Trophoblast cell (in vitro differentiated cells and primary cell): ENCODE data around the gene SDK2.

Experiments
- DNase-seq, 2 donors: peaks; one replicate each; pipeline ENCODE4 v3.0.0-alpha.2; 2016
- H2AFZ ChIP-seq: 2 replicates; pipeline ENCODE4 v1.6.1; 2013; ENCODE audit warnings: low read length, moderate library complexity, mild to moderate bottlenecking; ENCODE audit not compliant: insufficient read depth, poor library complexity
- H2AK5ac ChIP-seq: 2 replicates; pipeline ENCODE4 v1.6.1; 2013; ENCODE audit warnings: mild to moderate bottlenecking, low read length
- H2BK120ac ChIP-seq: 2 replicates; pipeline ENCODE4 v1.6.1; 2013; ENCODE audit warnings: low read length, mild to moderate bottlenecking, moderate library complexity; ENCODE audit not compliant: insufficient read depth, poor library complexity
- H2BK12ac ChIP-seq: 2 replicates; pipeline ENCODE4 v1.6.1; 2013; ENCODE audit warnings: mild to moderate bottlenecking, low read length, moderate library complexity
- H2BK5ac ChIP-seq: 2 replicates; pipeline ENCODE4 v1.6.1; 2013; ENCODE audit warnings: low read length, low read depth, moderate library complexity, mild to moderate bottlenecking; ENCODE audit not compliant: poor library complexity
- H3K14ac ChIP-seq: 2 replicates; pipeline ENCODE4 v1.6.1; 2013; ENCODE audit warnings: mild to moderate bottlenecking, low read length
- H3K18ac ChIP-seq: 2 replicates; pipeline ENCODE4 v1.6.1; 2013; ENCODE audit warnings: mild to moderate bottlenecking, low read length
- H3K23ac ChIP-seq: 2 replicates; pipeline ENCODE4 v1.6.1; 2013; ENCODE audit warnings: low read length
- H3K27ac ChIP-seq: 2 replicates; pipeline ENCODE4 v1.5.1; 2013; ENCODE audit warnings: low read depth, mild to moderate bottlenecking, inconsistent platforms, low read length, moderate library complexity
- H3K27me3 ChIP-seq: 2 replicates; pipeline ENCODE4 v1.6.1; 2013; ENCODE audit warnings: inconsistent platforms, mild to moderate bottlenecking, low read length, moderate library complexity; ENCODE audit not compliant: insufficient read depth
- H3K36me3 ChIP-seq, 2 experiments: 1 replicate in 1 of 2; 2 replicates in 1 of 2; pipeline ENCODE4 v1.6.1; 2013; ENCODE audit warnings: low read length in 2 of 2, mild to moderate bottlenecking in 2 of 2, moderate library complexity in 1 of 2; ENCODE audit not compliant: insufficient read depth in 2 of 2, control insufficient read depth in 1 of 2
- H3K4ac ChIP-seq: 2 replicates; pipeline ENCODE4 v1.6.1; 2013; ENCODE audit warnings: low read depth, mild to moderate bottlenecking, low read length, moderate library complexity
- H3K4me1 ChIP-seq, 2 experiments: 1 replicate in 1 of 2; 2 replicates in 1 of 2; pipeline ENCODE4 v1.6.1; 2013; ENCODE audit warnings: low read length in 2 of 2, mild to moderate bottlenecking in 2 of 2, moderate library complexity in 1 of 2; ENCODE audit not compliant: insufficient read depth in 2 of 2, control insufficient read depth in 1 of 2
- H3K4me2 ChIP-seq: 2 replicates; pipeline ENCODE4 v1.6.1; 2013; ENCODE audit warnings: inconsistent platforms, mild to moderate bottlenecking, low read length, moderate library complexity
- H3K4me3 ChIP-seq: 2 replicates; pipeline ENCODE4 v1.5.1; 2013; ENCODE audit warnings: mild to moderate bottlenecking, low read depth, low read length, inconsistent platforms
- H3K79me1 ChIP-seq: one replicate; pipeline ENCODE4 v1.6.1; 2013; ENCODE audit warnings: low read length
- H3K79me2 ChIP-seq: 2 replicates; pipeline ENCODE4 v1.6.1; 2013; ENCODE audit warnings: low read length, mild to moderate bottlenecking; ENCODE audit not compliant: control insufficient read depth, insufficient read depth, poor library complexity
- H3K9ac ChIP-seq: 2 replicates; pipeline ENCODE4 v1.6.1; 2013; ENCODE audit warnings: mild to moderate bottlenecking, low read length
- H3K9me3 ChIP-seq: 2 replicates; pipeline ENCODE4 v1.6.1; 2013; ENCODE audit warnings: low read depth, mild to moderate bottlenecking, control low read depth, inconsistent platforms, low read length; ENCODE audit not compliant: insufficient read depth
- H4K12ac ChIP-seq: 2 replicates; pipeline ENCODE4 v1.6.1; 2013; ENCODE audit warnings: low read depth, mild to moderate bottlenecking, low read length, moderate library complexity
- H4K8ac ChIP-seq: 2 replicates; pipeline ENCODE4 v1.6.1; 2013; ENCODE audit warnings: low read depth, mild to moderate bottlenecking, low read length, moderate library complexity
- H4K91ac ChIP-seq: one replicate; pipeline ENCODE4 v1.6.1; 2013; ENCODE audit warnings: low read depth, mild to moderate bottlenecking, low read length, moderate library complexity
- WGBS: extraction: QIAGEN DNeasy Blood & Tissue Kit; methylation state at CpG from one replicate; pipeline ENCODE4 v1.1.7; 2013; ENCODE audit warnings: missing lambda C conversion rate; ENCODE audit not compliant: insufficient read length, insufficient coverage; ENCODE audit errors: extremely low coverage; 5-methylcytosine and 5-hydroxymethylcytosine counted together

The SDK2 gene

DNA sequence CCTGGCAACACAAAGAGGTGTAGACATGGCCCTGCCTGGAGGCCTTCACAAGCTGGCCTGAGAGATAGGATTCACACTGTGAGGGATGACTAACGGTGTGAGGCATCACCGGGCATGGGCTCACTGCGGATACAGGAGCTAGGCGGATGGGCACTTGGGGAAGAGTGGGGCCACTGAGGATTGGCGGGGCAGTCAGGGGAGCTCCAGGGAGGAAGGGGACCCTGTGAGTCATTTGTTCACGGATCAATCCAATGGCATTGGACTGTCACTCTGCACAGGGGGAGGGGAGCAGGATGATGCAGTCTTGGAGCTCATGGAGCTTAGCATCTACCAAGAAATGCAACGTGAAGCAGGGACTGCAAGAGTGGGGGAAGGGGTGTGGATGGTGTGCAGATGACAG is 117.3 kb downstream of the SDK2 start:
- no peak overlapping the region for H3K4me3 ChIP-seq
- no peak overlapping the region for H3K18ac ChIP-seq
- no peak overlapping the region for H2BK120ac ChIP-seq
- H3K9me3 ChIP-seq: peaks cover 3% of the 10 kb centered on the region
- no peak overlapping the region for H3K27ac ChIP-seq
- H2BK5ac ChIP-seq: no peak overlapping the region
- no peak for DNase-seq
- no peak overlapping the region for H4K91ac ChIP-seq
- no peak overlapping the region for H2BK12ac ChIP-seq
- no peak overlapping the region for H4K12ac ChIP-seq
- no peak overlapping the region for H3K4me2 ChIP-seq
- no peak overlapping the region for H3K14ac ChIP-seq
- no peaks in the 10 kb centered on the region for H3K79me2 ChIP-seq
- no CpG with 5 or more reads among the region's 7 CpGs for WGBS
- no peaks in the 10 kb centered on the region for H3K36me3 ChIP-seq
- no peaks in the 10 kb centered on the region for H3K27me3 ChIP-seq
- no peak overlapping the region for H3K23ac ChIP-seq
- H3K4ac ChIP-seq: no peak overlapping the region
- no peak overlapping the region for H4K8ac ChIP-seq
- no peaks in the 10 kb centered on the region for H3K4me1 ChIP-seq
- H3K79me1 ChIP-seq: no peaks in the 10 kb centered on the region
- H2AK5ac ChIP-seq: no peak overlapping the region
- H2AFZ ChIP-seq: no peak overlapping the region
- H3K9ac ChIP-seq: no peak overlapping the region

DNA sequence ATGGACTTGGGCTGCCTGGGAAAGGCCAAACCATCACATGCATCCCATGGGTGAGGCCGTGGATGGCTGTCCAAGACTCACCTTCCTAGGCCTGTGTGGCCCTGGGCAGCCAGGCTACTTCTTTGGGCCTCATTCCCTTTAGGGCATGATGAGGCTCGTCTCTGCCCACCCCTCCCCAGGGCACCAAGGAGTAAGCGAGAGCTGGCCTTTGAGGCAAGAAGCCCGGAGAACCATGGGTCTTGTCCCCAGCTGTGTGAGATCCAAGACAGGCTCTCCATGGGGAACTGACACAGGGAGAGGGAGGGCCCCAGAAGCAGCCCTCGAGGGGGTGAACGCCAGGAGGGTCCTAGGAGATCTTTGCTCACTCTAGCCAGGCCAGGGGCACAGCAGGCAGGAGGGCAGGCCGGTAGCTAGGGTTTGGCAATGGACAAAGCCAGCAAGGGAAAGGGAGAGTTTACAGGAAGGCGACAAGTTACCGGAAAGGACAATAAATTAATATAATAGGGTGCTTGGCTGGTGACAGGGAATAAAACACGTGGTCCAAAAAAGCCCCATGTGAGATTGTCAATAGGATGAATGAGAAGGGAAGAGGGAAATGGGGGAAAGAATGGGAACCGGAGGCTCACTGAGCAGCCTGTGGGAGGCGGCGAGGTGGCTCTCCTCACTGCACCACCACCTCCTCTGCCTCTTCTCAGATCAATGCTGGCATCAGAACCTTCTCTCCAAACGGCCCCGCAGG is 119.1 kb downstream of the SDK2 start:
- peaks cover 3% of the 10 kb centered on the region for H3K9me3 ChIP-seq
- WGBS: no CpG with 5 or more reads among the region's 15 CpGs
- no peak overlapping the region for H3K14ac ChIP-seq
- H3K18ac ChIP-seq: no peak overlapping the region
- H3K79me2 ChIP-seq: no peaks in the 10 kb centered on the region
- no peak overlapping the region for H3K9ac ChIP-seq
- H2AK5ac ChIP-seq: no peak overlapping the region
- H3K4ac ChIP-seq: no peak overlapping the region
- no peak overlapping the region for H3K4me2 ChIP-seq
- no peak overlapping the region for H4K91ac ChIP-seq
- no peak overlapping the region for H3K4me3 ChIP-seq
- H2BK120ac ChIP-seq: no peak overlapping the region
- H3K27me3 ChIP-seq: no peaks in the 10 kb centered on the region
- H4K8ac ChIP-seq: no peak overlapping the region
- no peaks in the 10 kb centered on the region for H3K4me1 ChIP-seq
- no peak overlapping the region for H4K12ac ChIP-seq
- H3K79me1 ChIP-seq: no peaks in the 10 kb centered on the region
- no peak overlapping the region for H2BK12ac ChIP-seq
- DNase-seq: no peak
- no peak overlapping the region for H2BK5ac ChIP-seq
- no peak overlapping the region for H2AFZ ChIP-seq
- no peak overlapping the region for H3K27ac ChIP-seq
- no peaks in the 10 kb centered on the region for H3K36me3 ChIP-seq
- H3K23ac ChIP-seq: no peak overlapping the region

DNA sequence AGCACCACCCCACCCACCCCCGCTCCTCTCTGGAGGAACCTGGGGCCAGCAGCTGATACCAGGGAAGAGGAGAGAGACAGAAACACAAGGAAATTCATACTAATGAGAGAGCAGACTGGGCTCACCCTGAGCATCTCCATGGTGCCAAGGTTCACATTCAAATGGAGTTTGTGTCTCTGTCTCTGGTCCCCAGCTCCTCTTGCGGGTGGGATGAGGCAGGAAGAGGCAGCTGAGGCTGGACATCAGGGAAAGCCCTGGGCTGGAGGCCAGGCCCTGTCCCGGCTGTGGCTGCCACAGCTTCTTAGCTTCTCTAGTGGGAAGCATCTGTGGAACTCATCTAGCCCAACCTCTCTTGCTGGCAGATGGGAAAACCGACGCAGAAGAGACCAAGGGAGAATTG is 121.5 kb downstream of the SDK2 start:
- Histone ChIP-seq H2BK120ac (no peak overlapping the region), H3K23ac (no peak overlapping the region), H3K4me2 (no peak overlapping the region), H4K12ac (no peak overlapping the region), H3K4me1 (no peaks in the 10 kb centered on the region), H3K4me3 (no peak overlapping the region), H4K91ac (no peak overlapping the region), H3K79me1 (no peaks in the 10 kb centered on the region), H3K36me3 (no peaks in the 10 kb centered on the region), H2AK5ac (no peak overlapping the region), H2AFZ (no peak overlapping the region), H3K14ac (no peak overlapping the region), H3K9ac (no peak overlapping the region), H3K18ac (no peak overlapping the region), H3K27ac (no peak overlapping the region), H2BK5ac (no peak overlapping the region), H2BK12ac (no peak overlapping the region), H3K9me3 (peaks cover 3% of the 10 kb centered on the region), H3K4ac (no peak overlapping the region), H3K79me2 (peaks cover 2% of the 10 kb centered on the region), H3K27me3 (no peaks in the 10 kb centered on the region), H4K8ac (no peak overlapping the region)
- DNase-seq: no peak
- no CpG with 5 or more reads among the region's 5 CpGs for WGBS

DNA sequence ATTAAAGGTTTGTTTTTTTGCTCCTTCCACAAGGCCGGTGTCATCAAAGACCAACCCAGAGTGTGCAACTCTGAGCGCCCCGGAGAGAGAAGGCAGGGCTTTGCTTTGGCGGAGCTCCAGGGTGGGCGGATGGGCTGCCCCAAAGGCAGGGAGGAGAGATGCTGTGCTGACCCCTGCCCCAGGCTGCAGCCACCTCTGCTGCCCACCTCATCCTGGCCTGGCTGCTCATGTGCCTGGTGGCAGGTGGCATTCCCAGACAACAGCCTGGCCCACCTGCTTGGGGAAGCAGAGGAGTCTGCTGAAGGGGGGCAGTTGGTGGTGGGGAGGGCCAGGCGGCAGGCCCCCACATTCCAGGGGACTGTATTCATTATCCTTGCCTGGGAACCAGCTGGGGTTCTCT is 122.1 kb downstream of the SDK2 start:
- H2AFZ ChIP-seq: no peak overlapping the region
- WGBS: no CpG with 5 or more reads among the region's 6 CpGs

More for the DNA sequence above, 122.1 kb downstream of the SDK2 start:
- no peaks in the 10 kb centered on the region for H3K27me3 ChIP-seq
- H2BK5ac ChIP-seq: no peak overlapping the region
- H3K79me2 ChIP-seq: peaks cover 2% of the 10 kb centered on the region
- no peak overlapping the region for H3K23ac ChIP-seq
- no peak overlapping the region for H2AK5ac ChIP-seq
- no peaks in the 10 kb centered on the region for H3K79me1 ChIP-seq
- no peak overlapping the region for H4K8ac ChIP-seq
- H3K18ac ChIP-seq: no peak overlapping the region
- no peaks in the 10 kb centered on the region for H3K4me1 ChIP-seq
- H3K4me2 ChIP-seq: no peak overlapping the region
- no peak overlapping the region for H3K9ac ChIP-seq
- no peak overlapping the region for H4K12ac ChIP-seq
- H3K14ac ChIP-seq: no peak overlapping the region
- DNase-seq: no peak
- no peak overlapping the region for H3K27ac ChIP-seq
- H3K36me3 ChIP-seq: no peaks in the 10 kb centered on the region
- H4K91ac ChIP-seq: no peak overlapping the region
- peaks cover 3% of the 10 kb centered on the region for H3K9me3 ChIP-seq
- no peak overlapping the region for H2BK12ac ChIP-seq
- no peak overlapping the region for H3K4me3 ChIP-seq
- no peak overlapping the region for H2BK120ac ChIP-seq
- H3K4ac ChIP-seq: no peak overlapping the region
